ENCODE results near the gene RPL10. TPM values are rescaled to one million over a fixed set of nuclear protein-coding genes. Genes with fewer than 3 reads are reported as not detected.

RPL10 gene
- total and polyA plus RNA-seq, 9 of the 15 experiments (the other 6 are each of a cell fraction or from before 2014, with no cell fraction given): 3,774 to 7,600 (median 5,014) TPM

DNA sequence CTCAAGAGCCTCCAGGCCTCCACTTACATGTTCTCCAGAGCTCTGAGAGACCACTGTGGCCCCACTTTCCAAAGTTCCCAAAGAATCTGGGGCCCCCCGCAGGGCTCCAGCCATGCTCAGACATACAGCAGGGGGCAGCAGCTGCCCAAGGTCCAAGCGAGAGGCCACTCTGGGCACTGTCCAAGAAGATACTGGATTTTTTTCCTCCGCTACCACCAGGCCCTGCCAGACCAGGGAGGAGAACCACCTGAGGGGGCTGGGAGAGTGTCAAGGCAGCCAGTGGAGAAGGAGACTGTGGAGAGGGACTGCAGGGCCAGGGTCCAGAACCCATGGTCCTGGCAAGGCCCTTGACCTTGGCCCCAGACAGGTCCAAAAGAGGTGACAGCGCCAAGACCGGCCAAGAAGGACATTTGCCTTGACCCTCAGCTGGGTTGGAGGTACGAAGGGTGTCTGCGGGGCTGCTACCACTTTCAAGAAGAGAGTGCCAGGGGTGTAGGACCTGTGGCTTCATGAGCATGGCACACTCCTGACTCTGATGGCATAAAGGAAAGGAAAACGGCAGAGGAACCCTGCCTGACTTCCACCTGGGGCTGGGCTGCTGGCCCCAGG is 13.8 kb upstream of the RPL10 start:
- Histone ChIP-seq H3K36me3 (ENCODE audit: control insufficient read depth, insufficient read depth, low read length) (peaks cover 19% of the 10 kb centered on the region; the same call in 2 of the 3 replicates), H3K4me3 (no peak overlapping the region), H3K79me2 (ENCODE audit: control insufficient read depth, insufficient read depth, low read length) (peaks cover 19% of the 10 kb centered on the region), H3K4me1 (replicated peaks in 1 of 2; ENCODE audit: control insufficient read depth in 2 of 2, insufficient read depth in 2 of 2, low read length in 2 of 2) (peaks cover 13 to 36% of the 10 kb centered on the region in 2 experiments), H3K9me3 (replicated peaks; ENCODE audit: control insufficient read depth, insufficient read depth, low read depth, low read length) (no peaks in the 10 kb centered on the region), H2AFZ (ENCODE audit: low read depth, low read length) (no peak overlapping the region), H3K9me1 (ENCODE audit: control insufficient read depth, insufficient read depth, low read length) (no peaks in the 10 kb centered on the region), H3K4me2 (ENCODE audit: insufficient read depth, low read length) (peak overlapping the region; percentile 24; the same call in 1 of the 2 replicates), H3K9ac (ENCODE audit: insufficient read depth in 1 of 2, low read depth in 2 of 2, low read length in 2 of 2) (peak overlapping the region in 1 of 2 experiments; percentile 87; a peak in 2 of 4 replicates), H3K27ac (ENCODE audit: extremely low read depth, low read depth, low read length) (peak overlapping the region; percentile 36; the same call in 1 of the 3 replicates), H3K27me3 (ENCODE audit: control insufficient read depth in 2 of 2, insufficient read depth in 2 of 2, low read length in 2 of 2) (no peaks in the 10 kb centered on the region), H4K20me1 (replicated peaks; ENCODE audit: control insufficient read depth, insufficient read depth, low read length) (no peaks in the 10 kb centered on the region)
- ChIA-PET POLR2A (interaction anchor here (0.6 to 1.8 kb wide), 5 partner anchors 11 to 161 kb away, joined by 3 to 7 read pairs (median 6); partner anchors contain the start of gene RPL10), CTCF (ENCODE audit: low intra/inter-chr PET ratio) (interaction anchor here (1.1 to 2.1 kb wide), 2 partner anchors 12 to 151 kb away, joined by 4 to 19 read pairs; no protein-coding TSS in a partner anchor)
- WGBS (ENCODE audit: insufficient coverage, low coverage, missing lambda C conversion rate): 60% methylated on average over 6 of the region's 8 CpGs
- in situ Hi-C loops (cut with MboI): no loop called here
- no TSS peak for BruUV-seq (replicated peaks)
- DNase-seq (ENCODE audit: extremely low read depth in 1 of 4, low spot score in 3 of 4): peak in 1 of 4 experiments; percentile 45
- no peak for ATAC-seq
- no peak for FAIRE-seq
- intact Hi-C loops (cut with micrococcal nuclease): no loop called here
- TF ChIP-seq ZNF76 (CRISPR knock-in tag; IDR thresholded peaks at IDR 0.05; ENCODE audit: borderline replicate concordance) (no peak), OTX1 (CRISPR knock-in tag; IDR thresholded peaks at IDR 0.05) (no peak), RAD21 (CRISPR knock-in tag; conservative IDR thresholded peaks at IDR 0.05 in 1 of 2, IDR thresholded peaks at IDR 0.05 in 1 of 2) (peak in 1 of 2 experiments; percentile 32; a peak in 2 of 4 replicates), SMC3 (conservative IDR thresholded peaks at IDR 0.05; ENCODE audit: insufficient read depth, low read depth, low read length) (0 out of 2 replicates have a peak, but pooled peaks have one; percentile 5), NFIC (IDR thresholded peaks at IDR 0.05) (peak; percentile 10; the same call in 1 of the 2 replicates)
- TF ChIP-seq, protein P1, sequence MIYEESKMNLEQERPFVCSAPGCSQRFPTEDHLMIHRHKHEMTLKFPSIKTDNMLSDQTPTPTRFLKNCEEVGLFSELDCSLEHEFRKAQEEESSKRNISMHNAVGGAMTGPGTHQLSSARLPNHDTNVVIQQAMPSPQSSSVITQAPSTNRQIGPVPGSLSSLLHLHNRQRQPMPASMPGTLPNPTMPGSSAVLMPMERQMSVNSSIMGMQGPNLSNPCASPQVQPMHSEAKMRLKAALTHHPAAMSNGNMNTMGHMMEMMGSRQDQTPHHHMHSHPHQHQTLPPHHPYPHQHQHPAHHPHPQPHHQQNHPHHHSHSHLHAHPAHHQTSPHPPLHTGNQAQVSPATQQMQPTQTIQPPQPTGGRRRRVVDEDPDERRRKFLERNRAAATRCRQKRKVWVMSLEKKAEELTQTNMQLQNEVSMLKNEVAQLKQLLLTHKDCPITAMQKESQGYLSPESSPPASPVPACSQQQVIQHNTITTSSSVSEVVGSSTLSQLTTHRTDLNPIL (CRISPR knock-in tag; IDR thresholded peaks at IDR 0.05): no peak
- TF ChIP-seq, protein P2, sequence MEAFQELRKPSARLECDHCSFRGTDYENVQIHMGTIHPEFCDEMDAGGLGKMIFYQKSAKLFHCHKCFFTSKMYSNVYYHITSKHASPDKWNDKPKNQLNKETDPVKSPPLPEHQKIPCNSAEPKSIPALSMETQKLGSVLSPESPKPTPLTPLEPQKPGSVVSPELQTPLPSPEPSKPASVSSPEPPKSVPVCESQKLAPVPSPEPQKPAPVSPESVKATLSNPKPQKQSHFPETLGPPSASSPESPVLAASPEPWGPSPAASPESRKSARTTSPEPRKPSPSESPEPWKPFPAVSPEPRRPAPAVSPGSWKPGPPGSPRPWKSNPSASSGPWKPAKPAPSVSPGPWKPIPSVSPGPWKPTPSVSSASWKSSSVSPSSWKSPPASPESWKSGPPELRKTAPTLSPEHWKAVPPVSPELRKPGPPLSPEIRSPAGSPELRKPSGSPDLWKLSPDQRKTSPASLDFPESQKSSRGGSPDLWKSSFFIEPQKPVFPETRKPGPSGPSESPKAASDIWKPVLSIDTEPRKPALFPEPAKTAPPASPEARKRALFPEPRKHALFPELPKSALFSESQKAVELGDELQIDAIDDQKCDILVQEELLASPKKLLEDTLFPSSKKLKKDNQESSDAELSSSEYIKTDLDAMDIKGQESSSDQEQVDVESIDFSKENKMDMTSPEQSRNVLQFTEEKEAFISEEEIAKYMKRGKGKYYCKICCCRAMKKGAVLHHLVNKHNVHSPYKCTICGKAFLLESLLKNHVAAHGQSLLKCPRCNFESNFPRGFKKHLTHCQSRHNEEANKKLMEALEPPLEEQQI (IDR thresholded peaks at IDR 0.05): no peak
- TF ChIP-seq, protein P3, sequence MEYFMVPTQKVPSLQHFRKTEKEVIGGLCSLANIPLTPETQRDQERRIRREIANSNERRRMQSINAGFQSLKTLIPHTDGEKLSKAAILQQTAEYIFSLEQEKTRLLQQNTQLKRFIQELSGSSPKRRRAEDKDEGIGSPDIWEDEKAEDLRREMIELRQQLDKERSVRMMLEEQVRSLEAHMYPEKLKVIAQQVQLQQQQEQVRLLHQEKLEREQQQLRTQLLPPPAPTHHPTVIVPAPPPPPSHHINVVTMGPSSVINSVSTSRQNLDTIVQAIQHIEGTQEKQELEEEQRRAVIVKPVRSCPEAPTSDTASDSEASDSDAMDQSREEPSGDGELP (CRISPR knock-in tag; IDR thresholded peaks at IDR 0.05; ENCODE audit: borderline replicate concordance): peak; percentile 30; the same call in 1 of the 2 replicates
- TF ChIP-seq, protein P4, sequence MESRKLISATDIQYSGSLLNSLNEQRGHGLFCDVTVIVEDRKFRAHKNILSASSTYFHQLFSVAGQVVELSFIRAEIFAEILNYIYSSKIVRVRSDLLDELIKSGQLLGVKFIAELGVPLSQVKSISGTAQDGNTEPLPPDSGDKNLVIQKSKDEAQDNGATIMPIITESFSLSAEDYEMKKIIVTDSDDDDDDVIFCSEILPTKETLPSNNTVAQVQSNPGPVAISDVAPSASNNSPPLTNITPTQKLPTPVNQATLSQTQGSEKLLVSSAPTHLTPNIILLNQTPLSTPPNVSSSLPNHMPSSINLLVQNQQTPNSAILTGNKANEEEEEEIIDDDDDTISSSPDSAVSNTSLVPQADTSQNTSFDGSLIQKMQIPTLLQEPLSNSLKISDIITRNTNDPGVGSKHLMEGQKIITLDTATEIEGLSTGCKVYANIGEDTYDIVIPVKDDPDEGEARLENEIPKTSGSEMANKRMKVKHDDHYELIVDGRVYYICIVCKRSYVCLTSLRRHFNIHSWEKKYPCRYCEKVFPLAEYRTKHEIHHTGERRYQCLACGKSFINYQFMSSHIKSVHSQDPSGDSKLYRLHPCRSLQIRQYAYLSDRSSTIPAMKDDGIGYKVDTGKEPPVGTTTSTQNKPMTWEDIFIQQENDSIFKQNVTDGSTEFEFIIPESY (CRISPR knock-in tag; IDR thresholded peaks at IDR 0.05): peak; percentile 98
- TF ChIP-seq, protein P5, sequence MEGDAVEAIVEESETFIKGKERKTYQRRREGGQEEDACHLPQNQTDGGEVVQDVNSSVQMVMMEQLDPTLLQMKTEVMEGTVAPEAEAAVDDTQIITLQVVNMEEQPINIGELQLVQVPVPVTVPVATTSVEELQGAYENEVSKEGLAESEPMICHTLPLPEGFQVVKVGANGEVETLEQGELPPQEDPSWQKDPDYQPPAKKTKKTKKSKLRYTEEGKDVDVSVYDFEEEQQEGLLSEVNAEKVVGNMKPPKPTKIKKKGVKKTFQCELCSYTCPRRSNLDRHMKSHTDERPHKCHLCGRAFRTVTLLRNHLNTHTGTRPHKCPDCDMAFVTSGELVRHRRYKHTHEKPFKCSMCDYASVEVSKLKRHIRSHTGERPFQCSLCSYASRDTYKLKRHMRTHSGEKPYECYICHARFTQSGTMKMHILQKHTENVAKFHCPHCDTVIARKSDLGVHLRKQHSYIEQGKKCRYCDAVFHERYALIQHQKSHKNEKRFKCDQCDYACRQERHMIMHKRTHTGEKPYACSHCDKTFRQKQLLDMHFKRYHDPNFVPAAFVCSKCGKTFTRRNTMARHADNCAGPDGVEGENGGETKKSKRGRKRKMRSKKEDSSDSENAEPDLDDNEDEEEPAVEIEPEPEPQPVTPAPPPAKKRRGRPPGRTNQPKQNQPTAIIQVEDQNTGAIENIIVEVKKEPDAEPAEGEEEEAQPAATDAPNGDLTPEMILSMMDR (IDR thresholded peaks at IDR 0.05 in 2 of 3, conservative IDR thresholded peaks at IDR 0.05 in 1 of 3; ENCODE audit: insufficient read depth in 2 of 3, low read depth in 1 of 3, low read length in 3 of 3): peak; percentile 52 to 57 (median 55); a peak in 5 of 6 replicates

All from K562 (cell line).